Measurements from ENCODE around the gene DDIT4L. TPM values are rescaled to one million over a fixed set of nuclear protein-coding genes. Genes with fewer than 3 reads are reported as not detected.

The DDIT4L gene
- polyA plus RNA-seq, 3 donors = 0.05 to 0.15 TPM; not detected in 1

GRCh38 chr4:100190643-100191600 is 654 bp upstream of the DDIT4L start:
- DNase-seq = no peak
- no peaks in the 10 kb centered on the region for H3K36me3 ChIP-seq (replicated peaks in 1 of 2; ENCODE audit: control insufficient read depth in 1 of 2, insufficient read depth in 2 of 2, low read length in 2 of 2)
- TF ChIP-seq CTCF (IDR thresholded peaks at IDR 0.05) = no peak
- Mint-ChIP-seq H3K36me3 (no peaks in the 10 kb centered on the region), H3K9me3 (peaks cover 0 to 15% (median 3%) of the 10 kb centered on the region in 7 donors), H3K27me3 (ENCODE audit: low read depth in 3 of 3) (peaks cover 33 to 42% (median 34%) of the 10 kb centered on the region in 3 donors), H3K4me3 (peak overlapping the region; percentile 75 to 89), H3K4me1 (peaks cover 16% of the 10 kb centered on the region), H3K27ac (peak overlapping the region in 2 of 7 donors; percentile 19 to 64)
- H3K27ac ChIP-seq (ENCODE audit: low read depth in 1 of 2, low read length in 2 of 2) = no peak overlapping the region
- no peaks in the 10 kb centered on the region for H3K9me3 ChIP-seq (replicated peaks in 1 of 2; ENCODE audit: control insufficient read depth in 1 of 2, insufficient read depth in 1 of 2, low read length in 2 of 2)
- intact Hi-C loops (cut with micrococcal nuclease) = no loop called here
- H2AFZ ChIP-seq (ENCODE audit: insufficient read depth, low read depth, low read length, poor library complexity, severe bottlenecking) = peak overlapping the region; percentile 64
- H3K4me2 ChIP-seq (replicated peaks; ENCODE audit: extremely low read depth, low read length, poor library complexity, severe bottlenecking) = peak overlapping the region; percentile 75
- H3K9ac ChIP-seq (ENCODE audit: insufficient read depth, low read length, poor library complexity, severe bottlenecking) = peak overlapping the region; percentile 27
- H3K27me3 ChIP-seq (ENCODE audit: control insufficient read depth in 2 of 2, insufficient read depth in 2 of 2, low read length in 2 of 2) = peaks cover 16 to 48% of the 10 kb centered on the region in 2 donors
- H3K4me1 ChIP-seq (ENCODE audit: control insufficient read depth in 1 of 2, insufficient read depth in 2 of 2, low read length in 2 of 2) = peaks cover 4 to 9% of the 10 kb centered on the region in 2 donors
- H3K4me3 ChIP-seq (replicated peaks in 1 of 3; ENCODE audit: low read depth in 2 of 3, low read length in 3 of 3) = peak overlapping the region; percentile 19 to 72 (median 37)
- WGBS (ENCODE audit: insufficient coverage) = 12% methylated on average over 28 of the region's 37 CpGs
- H4K20me1 ChIP-seq (ENCODE audit: insufficient read depth, low read length) = no peaks in the 10 kb centered on the region
- no peaks in the 10 kb centered on the region for H3K79me2 ChIP-seq (ENCODE audit: insufficient read depth, low read length)

GRCh38 chr4:100188829-100189228 is 1.4 kb downstream of the DDIT4L start:
- no peaks in the 10 kb centered on the region for H4K20me1 ChIP-seq (ENCODE audit: insufficient read depth, low read length)
- H3K4me1 Mint-ChIP-seq = peaks cover 16% of the 10 kb centered on the region
- H3K9me3 ChIP-seq (replicated peaks in 1 of 2; ENCODE audit: control insufficient read depth in 1 of 2, insufficient read depth in 1 of 2, low read length in 2 of 2) = peaks cover 0 to 6% of the 10 kb centered on the region in 2 donors
- no peak for TF ChIP-seq CTCF (IDR thresholded peaks at IDR 0.05)
- H3K27me3 ChIP-seq (ENCODE audit: control insufficient read depth in 2 of 2, insufficient read depth in 2 of 2, low read length in 2 of 2) = peaks cover 16 to 48% of the 10 kb centered on the region in 2 donors
- 50% methylated on average over 1 of the region's 4 CpGs for WGBS (ENCODE audit: insufficient coverage)
- no peak overlapping the region for H3K27ac ChIP-seq (ENCODE audit: low read depth in 1 of 2, low read length in 2 of 2)
- no peak overlapping the region for H3K27ac Mint-ChIP-seq
- no peaks in the 10 kb centered on the region for H3K36me3 ChIP-seq (replicated peaks in 1 of 2; ENCODE audit: control insufficient read depth in 1 of 2, insufficient read depth in 2 of 2, low read length in 2 of 2)
- no peak overlapping the region for H3K4me3 ChIP-seq (replicated peaks in 1 of 3; ENCODE audit: low read depth in 2 of 3, low read length in 3 of 3)
- peaks cover 0 to 12% (median 1%) of the 10 kb centered on the region in 7 donors for H3K9me3 Mint-ChIP-seq
- H3K36me3 Mint-ChIP-seq = no peaks in the 10 kb centered on the region
- H3K4me3 Mint-ChIP-seq = peak overlapping the region in 1 of 2 donors; percentile 89
- H3K27me3 Mint-ChIP-seq (ENCODE audit: low read depth in 3 of 3) = peaks cover 33 to 42% (median 37%) of the 10 kb centered on the region in 3 donors
- peaks cover 4 to 9% of the 10 kb centered on the region in 2 donors for H3K4me1 ChIP-seq (ENCODE audit: control insufficient read depth in 1 of 2, insufficient read depth in 2 of 2, low read length in 2 of 2)
- H3K4me2 ChIP-seq (replicated peaks; ENCODE audit: extremely low read depth, low read length, poor library complexity, severe bottlenecking) = no peak overlapping the region
- no peak overlapping the region for H2AFZ ChIP-seq (ENCODE audit: insufficient read depth, low read depth, low read length, poor library complexity, severe bottlenecking)
- no peak for DNase-seq
- intact Hi-C loops (cut with micrococcal nuclease) = no loop called here
- H3K79me2 ChIP-seq (ENCODE audit: insufficient read depth, low read length) = no peaks in the 10 kb centered on the region
- H3K9ac ChIP-seq (ENCODE audit: insufficient read depth, low read length, poor library complexity, severe bottlenecking) = no peak overlapping the region

Data from CD14-positive monocyte (primary cell).